Measurements from ENCODE around the gene PRDX5.

PRDX5 gene

GRCh38 chr11:64362339-64362738, 44.4 kb downstream of the PRDX5 start:
- TF ChIP-seq CTCF (IDR thresholded peaks at IDR 0.05) = no peak
- no peak overlapping the region for H3K4me3 ChIP-seq
- H3K27ac ChIP-seq = no peak overlapping the region
- no peak for DNase-seq (ENCODE audit: low spot score)

GRCh38 chr11:64364435-64364834, 46.5 kb downstream of the PRDX5 start:
- no peak for TF ChIP-seq CTCF (IDR thresholded peaks at IDR 0.05)
- no peak for DNase-seq (ENCODE audit: low spot score)
- Histone ChIP-seq H3K27ac (no peak overlapping the region), H3K4me3 (no peak overlapping the region)

- TF ChIP-seq CTCF (IDR thresholded peaks at IDR 0.05) = no peak
- DNase-seq (ENCODE audit: low spot score) = no peak
- H3K4me3 ChIP-seq = no peak overlapping the region
Measured at GRCh38 chr11:64364911-64365310, 47.0 kb downstream of the PRDX5 start.

GRCh38 chr11:64366751-64367150, 48.8 kb downstream of the PRDX5 start:
- no peak for TF ChIP-seq CTCF (IDR thresholded peaks at IDR 0.05)
- Histone ChIP-seq H3K27ac (no peak overlapping the region), H3K4me3 (no peak overlapping the region)
- DNase-seq (ENCODE audit: low spot score) = no peak

More at GRCh38 chr11:64364911-64365310, 47.0 kb downstream of the PRDX5 start:
- no peak overlapping the region for H3K27ac ChIP-seq

GRCh38 chr11:64367931-64368672, 50.2 kb downstream of the PRDX5 start:
- no peak for TF ChIP-seq CTCF (IDR thresholded peaks at IDR 0.05)
- DNase-seq (ENCODE audit: low spot score) = no peak
- H3K27ac ChIP-seq = no peak overlapping the region
- no peak overlapping the region for H3K4me3 ChIP-seq

GRCh38 chr11:64368673-64369074, 50.8 kb downstream of the PRDX5 start:
- no peak for DNase-seq (ENCODE audit: low spot score)
- H3K4me3 ChIP-seq = no peak overlapping the region
- TF ChIP-seq CTCF (IDR thresholded peaks at IDR 0.05) = no peak
- H3K27ac ChIP-seq = no peak overlapping the region

Data from coronary artery (tissue), 2 donors.